Umbilical cord (tissue), 2 donors: ENCODE data around the gene ANXA5. TPM values are rescaled to one million over a fixed set of nuclear protein-coding genes. Genes with fewer than 3 reads are reported as not detected.
"Not testable (repeated sequence)": the region's sequence is repeated elsewhere in the genome, so short reads cannot be mapped to it uniquely, and the experiment has no call there.

ENCODE experiments used
- DNase-seq: peaks from one replicate; pipeline ENCODE4 v3.0.0-alpha.2; 2015; ENCODE audit warnings: low spot score
- total RNA-seq: library from RNA; depleted of rRNA; stranded (reverse); fragments of >200 nt; gene quantifications from one replicate; pipeline ENCODE4 v1.2.3, GENCODE V29; 2014; ENCODE audit warnings: low replicate concordance; ENCODE audit not compliant: insufficient read depth

ANXA5 gene
- 490 TPM for total RNA-seq

DNA sequence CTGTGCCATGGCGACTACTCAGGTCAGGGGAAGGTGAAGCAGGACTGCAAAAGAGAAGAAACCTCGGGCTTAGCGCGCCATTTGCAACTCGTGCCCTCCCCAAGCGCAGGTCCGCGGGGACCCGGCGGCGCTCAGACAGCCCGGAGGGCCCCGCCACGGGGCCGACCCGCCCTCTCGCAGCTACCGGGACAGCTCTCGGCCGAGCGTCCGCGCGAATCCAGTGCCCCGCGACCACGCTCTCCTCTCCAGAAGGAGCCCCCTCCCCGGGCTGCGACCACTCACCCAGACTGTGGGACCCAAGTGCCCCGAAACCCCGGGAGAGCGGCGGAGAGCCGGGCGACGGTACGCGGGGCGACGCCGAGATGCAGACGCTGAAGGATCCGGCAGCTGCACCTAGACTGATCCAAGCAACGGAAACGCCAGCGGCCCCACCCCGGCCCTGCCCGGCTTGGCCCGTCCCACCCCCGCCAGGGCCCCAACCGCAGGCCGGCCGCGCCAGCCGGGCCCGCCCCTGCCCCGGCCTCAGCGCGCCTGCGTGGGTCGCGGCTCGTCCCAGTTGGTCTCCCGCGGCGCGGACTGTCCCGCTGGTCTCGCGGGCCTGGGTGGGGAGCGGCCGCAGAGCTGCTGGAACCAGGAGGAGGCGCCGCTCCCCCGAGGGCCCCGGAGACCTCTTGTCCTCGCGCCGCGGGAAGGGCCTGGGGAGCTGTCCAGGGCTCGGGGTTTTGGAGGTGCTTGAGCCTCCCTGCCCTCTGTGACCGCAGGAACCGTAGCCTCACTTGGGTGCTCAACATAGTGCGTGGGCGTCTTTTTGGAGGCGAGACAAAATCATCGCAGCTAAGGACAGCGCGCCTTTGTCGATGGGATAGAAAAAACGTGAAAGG lies at the start of gene ANXA5:
Gene ANXA5 (minus strand): TSS at position 400 of the 881 bp plus-strand sequence. CDS start 391 bp downstream, at position 9.
- peak; percentile 92 for DNase-seq

DNA sequence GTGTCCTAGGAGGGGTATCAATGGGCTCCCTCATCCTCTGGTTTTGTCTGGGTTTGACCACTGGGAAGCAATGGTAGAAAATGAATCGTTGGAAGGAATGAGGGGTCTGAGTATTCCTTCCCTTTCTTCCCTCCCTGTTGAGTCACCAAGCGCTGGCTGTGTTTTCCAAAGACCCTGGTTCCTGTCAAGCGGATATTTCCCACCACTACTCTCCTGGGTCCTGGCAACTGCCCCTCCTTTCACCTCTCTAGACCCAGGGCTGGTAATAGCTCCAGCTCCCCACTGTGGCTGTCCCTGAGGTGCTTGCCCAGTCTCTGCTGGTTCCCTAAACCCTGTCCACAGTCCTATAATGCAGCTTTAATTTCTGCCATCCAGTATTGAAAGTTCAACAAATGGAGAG lies 46.0 kb upstream of the ANXA5 start:
- DNase-seq, result no peak

DNA sequence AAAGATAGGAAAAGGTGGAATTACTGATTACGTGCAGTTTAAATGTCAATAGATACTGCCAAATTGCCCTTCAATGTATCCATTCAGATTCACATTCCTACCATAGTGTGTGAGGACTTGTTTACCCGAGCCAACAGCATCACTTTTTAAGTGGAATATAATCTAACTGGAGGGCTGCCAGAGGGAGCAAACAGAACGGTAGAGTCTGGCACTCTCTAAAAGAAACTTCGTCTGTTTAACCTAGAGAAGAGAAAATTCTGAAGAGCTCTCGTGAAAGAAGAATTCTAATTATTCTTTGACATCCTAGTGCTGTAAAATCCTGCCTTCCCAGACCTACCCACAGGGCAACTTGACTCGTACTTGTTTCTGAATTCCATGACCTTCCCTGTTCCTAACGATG lies 45.0 kb upstream of the ANXA5 start:
- DNase-seq, result no peak

DNA sequence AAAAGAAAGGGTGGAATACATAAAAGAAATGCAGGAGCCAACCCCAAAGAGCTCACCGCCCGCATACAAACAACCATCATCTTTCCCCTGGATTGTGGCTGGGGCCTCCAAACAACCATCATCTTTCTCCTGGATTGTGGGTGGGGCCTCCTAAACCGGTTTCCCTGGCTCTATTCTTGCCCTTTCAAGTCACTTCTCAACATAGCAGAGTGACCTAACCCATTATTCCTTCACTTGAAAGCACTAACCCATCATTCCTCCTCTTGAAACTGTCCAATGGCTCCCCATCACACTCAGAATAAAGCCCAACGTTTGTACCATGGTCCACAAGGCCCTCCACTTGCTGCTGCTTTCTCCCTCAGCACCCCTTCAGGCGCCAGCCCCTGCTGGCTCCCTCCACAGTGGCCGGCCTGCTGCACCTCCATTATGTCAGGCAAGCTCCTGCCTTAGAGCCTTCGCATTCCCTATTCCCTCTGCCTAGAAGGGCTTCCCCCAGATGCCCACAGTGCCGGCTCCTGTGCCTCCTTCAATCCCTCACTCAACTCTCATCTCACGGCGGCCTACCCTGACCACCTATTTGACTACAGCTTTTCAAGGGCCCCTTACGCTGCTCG lies 44.1 kb upstream of the ANXA5 start:
- DNase-seq, result no peak

DNA sequence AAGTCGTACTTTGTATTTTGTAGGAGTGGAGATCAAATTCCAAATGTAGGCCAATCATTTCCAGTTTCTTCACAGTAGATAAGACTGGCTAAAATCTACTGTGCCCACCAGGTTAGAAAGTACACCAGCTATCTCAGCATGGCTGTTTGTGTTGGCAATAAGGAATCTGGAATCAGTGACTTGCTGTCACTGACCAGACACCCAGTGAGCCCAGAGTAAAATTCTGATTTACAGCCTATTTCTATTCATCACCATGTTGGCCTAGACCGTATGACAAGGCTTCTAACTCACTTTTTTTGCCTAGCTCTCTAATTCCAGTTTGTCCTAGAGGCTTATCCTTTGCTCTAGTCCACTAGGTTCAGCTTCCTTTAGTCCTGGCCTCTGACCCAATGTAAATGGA lies 42.8 kb upstream of the ANXA5 start:
- DNase-seq, result no peak

DNA sequence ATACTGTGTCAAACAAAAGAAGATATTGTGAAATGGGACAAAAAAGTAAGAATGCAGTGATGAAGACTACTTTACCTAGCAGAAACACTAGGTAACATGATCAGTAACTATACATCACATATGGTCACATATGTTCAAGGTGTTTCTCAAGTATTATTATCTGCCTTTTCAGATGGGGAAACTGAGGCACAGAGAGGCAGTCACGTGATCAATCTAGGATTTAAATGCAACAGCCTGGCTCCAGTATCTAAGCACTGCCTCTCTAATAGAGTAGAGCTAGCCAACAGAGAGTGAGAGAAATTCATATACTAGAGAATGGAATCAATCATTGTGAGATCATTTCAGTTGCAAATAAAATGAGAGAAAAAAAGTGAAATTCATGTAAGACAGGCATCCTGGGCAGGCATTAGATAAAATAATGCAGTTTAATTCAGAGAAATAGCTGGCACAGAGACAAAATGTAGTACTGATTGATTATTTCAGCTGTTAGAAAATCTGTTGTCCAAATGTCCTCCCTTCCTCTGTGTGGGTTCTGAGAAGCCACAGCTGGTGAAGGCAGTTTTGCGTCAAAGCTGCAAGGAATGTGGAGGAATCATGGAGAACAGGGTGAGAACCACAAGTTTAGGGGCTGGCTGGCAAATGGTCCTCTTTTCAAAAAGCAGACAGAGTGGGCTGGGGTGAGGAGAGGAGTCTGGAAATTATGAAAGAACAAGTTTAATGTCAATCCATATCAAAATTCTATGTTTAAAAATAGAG lies 42.2 kb upstream of the ANXA5 start:
- DNase-seq, result peak; percentile 14

DNA sequence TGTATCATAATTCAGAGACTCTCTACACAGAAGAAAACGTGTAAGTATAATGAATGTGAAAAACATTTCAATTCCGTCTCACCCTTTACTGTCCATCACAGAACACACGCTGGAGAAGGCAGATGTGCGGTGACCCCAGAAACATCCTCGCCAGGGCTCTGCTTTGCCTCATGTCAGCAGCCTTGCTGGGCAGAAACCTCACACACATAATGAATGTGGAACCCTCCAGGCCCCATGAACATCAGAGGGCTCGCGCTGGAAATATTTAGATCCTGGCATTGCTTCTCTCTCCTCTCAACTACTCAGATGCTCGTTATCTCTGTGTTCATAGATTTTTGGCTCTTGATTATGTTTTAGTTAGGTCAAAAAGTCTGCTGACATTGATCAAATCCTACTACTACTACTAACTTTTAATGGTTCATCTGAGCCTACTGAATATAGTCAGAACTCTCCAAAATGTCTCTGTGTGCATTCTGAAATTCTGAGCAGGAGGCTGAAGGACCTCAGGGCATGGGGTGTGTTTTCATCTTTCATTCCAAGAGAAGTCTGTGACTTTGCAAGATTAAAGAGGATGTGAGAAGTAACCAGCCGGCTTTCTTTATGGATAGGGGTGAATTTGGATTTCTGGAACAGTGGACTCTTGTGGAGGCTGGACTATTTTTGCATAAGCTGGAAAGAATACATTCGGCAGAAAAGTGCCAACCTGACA lies 41.2 kb upstream of the ANXA5 start:
- peak; percentile 69 for DNase-seq

DNA sequence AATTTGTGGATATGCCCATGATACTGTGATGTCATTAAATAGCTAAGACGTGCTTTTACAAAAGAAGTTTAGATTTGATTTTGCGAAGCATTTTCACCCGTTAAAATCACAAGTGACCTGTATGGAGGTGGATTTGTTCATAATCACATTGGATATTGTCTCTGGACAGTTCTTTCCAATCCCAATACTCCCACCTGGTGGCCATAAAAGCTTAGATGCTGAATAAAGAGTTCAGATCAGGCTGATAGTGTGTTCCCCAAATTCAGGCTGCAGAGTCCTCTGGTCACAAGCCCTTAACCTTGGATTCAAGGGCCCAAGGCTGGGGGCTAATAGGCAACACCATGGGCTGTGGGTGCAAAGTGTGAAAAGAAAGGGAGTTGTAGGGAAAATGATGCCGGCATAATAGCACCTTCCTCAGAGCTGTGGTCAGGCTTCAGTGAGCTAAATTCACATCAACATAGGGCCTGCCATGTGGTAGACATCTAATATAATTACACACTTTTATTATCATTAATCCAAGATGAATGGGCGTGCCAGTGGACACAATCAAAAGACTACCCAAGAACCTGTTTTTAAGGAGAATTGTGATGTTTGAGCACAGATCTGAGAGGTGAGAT lies 40.1 kb upstream of the ANXA5 start:
- peak; percentile 56 for DNase-seq

DNA sequence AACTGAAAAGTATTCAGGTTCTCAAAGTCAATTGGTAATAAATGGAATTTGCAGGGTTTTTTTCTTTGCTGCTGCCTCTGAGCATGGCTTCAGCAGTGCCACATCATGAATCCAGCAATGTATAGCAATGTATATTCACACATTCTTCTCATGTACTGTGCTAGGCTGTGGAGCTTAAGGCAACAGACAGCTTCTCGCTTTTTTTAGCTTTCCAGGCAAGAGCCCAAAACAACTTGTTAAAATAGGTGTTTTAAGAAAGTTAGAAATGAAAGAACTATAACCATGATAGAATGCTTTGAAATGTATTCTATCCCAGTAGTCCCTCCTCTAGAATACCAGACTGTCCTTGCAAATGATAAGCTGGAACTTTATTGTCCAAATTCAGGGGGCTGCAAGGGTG lies 37.8 kb upstream of the ANXA5 start:
- no peak for DNase-seq

DNA sequence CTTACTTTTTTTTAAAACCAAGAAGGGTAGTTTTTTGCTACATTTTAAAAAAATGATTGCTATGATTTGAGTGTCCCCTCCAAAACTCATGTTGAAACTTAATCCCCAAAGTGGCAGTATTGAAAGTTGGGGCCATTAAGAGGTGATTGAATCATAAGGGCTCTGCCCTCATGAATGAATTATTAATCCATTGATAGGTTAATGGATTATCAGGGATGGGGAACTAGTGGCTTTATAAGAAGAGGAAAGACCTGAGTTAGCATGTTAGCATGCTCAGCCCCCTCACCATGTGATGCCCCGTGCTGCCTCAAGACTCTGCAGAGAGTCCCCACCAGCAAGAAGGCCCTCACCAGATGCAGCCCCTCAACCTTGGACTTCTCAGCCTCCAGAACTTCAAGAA lies 37.2 kb upstream of the ANXA5 start:
- no peak for DNase-seq

DNA sequence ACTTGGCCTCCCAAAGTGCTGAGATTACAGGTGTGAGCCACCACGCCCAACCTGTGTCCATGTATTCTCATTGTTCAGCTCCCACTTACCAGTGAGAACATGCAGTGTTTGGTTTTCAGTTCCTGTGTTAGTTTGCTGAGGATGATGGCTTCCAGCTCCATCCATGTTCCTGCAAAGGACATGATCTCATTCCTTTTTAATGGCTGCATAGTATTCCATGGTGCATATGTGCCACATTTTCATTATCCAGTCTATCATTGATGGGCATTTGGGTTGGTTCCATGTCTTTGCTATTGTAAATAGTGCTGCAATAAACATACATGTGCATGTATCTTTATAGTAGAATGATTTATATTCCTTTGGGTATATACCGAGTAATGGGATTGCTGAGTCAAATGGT lies 33.0 kb upstream of the ANXA5 start:
- not testable (repeated sequence) for DNase-seq

DNA sequence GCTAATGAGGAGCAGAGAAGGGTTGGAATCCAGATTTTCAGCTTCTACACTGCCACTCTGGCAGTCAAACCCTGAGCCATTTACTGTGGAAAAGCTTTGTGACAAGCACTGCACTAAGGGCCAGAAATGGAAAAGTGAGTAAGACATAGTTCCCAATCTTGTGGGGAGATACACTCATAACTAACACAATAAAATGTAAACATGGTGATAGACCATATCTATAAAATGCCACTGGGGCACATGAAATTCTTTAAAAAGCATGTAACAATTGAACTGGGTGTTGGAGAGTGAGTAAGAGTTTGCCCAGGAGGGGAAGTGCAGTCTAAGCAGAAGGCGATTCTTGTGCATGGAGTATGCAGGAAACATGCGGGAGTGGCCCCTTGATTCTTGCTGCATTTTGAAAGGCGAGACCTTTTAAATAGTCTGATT lies 32.0 kb upstream of the ANXA5 start:
- no peak for DNase-seq

DNA sequence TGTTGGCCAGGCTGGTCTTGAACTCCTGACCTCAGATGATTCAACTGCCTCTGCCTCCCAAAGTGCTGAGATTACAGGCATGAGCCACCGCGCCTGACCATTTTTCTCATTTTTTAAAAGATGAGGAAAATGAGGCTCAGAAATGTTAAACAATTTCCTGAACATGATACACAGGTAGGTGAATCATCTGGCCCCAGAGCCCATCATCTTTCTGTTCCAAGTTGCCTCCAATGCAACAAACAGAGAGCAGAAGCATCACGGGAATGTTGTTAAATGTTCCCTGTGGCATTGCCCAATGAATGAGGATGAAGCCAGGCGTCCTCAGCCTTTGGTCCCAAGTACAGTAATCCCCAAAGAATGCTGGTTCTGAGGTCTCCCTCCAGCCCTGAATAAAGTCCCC lies 31.3 kb upstream of the ANXA5 start:
- no peak for DNase-seq

DNA sequence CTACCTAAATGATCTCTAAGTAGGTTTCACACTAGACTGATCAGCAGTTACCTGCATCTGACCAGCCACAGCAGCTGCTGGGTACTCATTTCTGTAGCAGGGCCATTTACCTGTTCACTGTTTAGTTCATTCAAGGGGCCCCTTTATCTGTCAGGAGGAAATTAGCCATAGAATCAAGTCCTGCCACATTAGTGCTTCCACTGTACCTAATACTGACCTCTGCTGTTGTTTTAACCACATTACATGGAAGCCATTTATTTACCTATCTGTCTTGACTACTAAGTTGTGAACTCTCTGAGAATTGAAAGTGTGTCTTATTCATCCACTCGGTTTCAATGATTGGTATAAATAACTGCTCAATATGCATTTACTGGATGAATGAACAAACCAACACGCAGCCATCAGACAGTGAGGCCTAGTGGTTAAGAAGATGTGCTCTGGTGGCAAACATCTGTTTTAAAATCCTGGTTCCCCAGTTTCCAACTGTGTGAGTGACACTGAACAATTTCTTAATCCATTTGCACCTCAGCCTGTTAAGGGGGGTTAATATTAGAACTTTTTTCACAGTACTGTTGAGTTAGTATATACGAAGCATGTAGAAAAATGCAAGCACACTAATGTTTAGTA lies 30.0 kb upstream of the ANXA5 start:
- DNase-seq, result peak; percentile 74

DNA sequence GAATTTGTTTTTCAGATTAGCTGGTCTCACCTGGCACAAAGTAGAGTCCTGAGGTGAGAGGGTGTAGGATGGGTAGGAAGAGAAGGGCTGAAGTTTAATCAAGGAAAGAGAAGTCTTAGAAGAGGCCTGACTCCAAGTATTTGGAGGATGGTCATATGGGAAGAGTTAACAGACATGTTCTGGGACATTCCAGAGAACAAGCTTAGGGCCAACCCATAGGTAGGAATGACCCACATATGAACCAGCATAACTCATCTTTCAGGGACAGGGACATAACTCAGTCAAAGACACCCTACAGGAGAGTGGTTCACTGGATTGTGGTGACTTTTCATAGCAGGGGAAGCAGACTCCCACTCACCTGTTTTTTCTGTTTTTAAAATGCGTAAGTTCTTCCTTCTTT lies 27.9 kb upstream of the ANXA5 start:
- DNase-seq, result no peak

DNA sequence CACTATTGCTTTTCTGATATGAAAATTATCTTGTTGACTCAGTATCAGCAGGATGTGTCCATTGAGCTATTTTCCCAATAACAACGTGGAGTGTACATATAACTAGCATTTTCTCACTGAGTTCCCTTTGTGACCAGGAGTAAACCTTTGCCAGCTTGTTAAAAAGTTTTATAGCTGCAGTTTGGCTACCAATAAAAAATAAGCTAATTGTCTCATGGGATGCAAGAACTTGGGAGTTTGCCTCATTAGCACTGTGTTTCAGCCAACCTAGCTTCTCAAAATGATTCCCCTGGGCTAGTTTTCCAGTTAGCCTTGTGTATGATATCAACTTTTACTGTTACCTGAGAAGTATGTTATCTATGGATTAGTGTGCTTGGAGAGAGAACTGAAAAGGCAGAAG lies 24.9 kb upstream of the ANXA5 start:
- no peak for DNase-seq

DNA sequence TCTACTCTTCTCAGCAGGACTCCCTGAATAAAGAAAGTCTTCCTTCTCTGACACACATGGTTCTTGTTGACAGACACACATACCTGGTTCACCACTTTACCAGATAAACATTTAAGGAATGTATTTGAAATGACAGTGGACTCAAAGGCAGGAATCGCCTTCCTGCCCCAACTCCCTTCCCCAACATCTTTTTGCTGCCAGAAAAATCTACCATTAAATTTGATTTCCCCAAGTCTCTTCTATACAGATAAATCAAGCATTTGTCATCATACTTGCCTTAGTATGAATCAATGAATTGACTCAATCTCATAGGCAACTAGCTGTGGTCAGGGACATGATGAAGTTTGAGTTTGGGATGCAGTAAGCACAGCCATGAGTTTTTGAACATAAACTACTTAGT lies 23.3 kb upstream of the ANXA5 start:
- no peak for DNase-seq

DNA sequence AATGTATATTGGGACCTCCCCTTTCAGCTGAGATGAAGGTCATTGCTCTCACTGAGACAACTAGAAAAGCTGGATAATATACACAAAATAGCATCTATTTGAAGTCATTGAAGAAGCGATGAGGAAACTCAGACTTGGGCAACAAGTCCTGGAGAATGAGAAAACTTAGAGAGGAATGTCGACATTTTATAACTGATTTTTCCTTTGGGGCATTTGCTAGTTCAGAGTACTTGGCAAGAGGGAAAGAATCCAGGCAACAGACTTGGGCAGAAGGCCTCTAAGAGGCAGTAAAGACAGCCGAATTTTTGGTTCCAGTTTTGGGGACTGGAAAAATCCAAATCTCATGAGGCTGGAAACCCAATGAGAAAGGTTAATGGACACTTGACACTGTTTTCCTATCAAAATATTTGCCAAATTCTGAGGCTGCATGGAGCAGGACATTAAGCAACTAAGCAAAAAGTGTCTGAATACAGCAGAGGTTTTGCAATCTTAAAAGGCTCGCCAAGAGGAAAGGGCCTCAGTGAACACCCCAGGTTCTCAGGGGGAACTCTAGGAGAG lies 21.0 kb upstream of the ANXA5 start:
- DNase-seq, result no peak

DNA sequence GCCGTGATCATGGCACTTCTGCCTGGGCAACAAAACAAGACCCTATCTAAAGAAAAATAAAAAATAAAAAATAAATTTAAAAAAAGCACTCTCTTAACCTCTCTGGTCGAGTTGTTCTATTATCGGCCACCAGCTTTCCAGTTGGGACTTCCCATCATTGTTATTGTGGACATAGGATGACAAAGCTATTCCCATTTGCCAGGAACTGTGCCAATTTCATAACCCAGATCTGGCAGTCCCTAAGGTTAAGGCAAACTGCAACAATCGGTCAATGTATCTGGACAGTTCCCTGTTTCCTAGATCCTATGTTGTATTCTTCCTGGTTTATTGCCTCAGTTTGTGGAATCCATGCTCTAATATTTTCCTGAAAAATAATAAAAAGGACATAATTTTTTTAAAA lies 17.8 kb upstream of the ANXA5 start:
- DNase-seq, result no peak

DNA sequence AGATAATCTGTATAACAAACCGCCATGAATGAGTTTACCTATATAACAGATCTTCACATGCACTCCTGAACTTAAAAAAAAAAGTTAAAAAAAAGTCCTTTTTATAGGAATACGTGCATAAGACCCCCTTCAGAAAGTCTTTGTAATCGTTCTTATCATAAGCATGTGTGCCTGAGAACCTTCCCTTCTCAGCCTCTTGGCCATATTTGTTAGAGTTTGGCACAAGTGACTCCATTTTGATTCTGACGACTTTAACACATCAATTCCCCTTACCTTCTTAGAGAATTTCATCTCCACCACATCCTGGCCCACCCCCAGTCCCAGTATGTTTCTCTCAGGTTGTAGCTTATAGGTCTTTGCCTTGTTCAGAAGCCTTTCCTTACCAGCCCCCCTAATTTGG lies 16.0 kb upstream of the ANXA5 start:
- DNase-seq, result no peak
